ENCODE data around the gene PDILT.
"Not testable (repeated sequence)": the region's sequence is repeated elsewhere in the genome, so short reads cannot be mapped to it uniquely, and the experiment has no call there.

The PDILT gene

DNA sequence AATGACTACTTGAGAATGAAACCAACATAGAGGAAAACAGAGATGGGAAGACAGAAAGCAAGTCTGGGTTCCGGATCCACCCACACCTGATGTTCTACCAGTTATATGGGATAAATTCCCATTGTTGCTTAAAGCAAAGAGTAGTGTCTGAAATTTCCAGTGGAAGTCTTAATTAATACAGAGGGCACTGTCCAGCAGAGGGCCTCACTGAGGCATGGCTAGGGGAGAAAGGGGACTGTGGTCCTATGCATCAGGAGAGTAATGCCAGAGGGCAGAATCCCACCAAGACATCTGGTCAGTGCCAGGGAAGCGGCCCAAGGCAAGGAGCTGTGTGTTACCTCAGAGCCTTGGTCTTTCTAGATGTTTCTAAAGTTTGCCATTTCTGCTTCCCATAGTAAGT lies 44.5 kb downstream of the PDILT start:
- peak; percentile 16 for DNase-seq

DNA sequence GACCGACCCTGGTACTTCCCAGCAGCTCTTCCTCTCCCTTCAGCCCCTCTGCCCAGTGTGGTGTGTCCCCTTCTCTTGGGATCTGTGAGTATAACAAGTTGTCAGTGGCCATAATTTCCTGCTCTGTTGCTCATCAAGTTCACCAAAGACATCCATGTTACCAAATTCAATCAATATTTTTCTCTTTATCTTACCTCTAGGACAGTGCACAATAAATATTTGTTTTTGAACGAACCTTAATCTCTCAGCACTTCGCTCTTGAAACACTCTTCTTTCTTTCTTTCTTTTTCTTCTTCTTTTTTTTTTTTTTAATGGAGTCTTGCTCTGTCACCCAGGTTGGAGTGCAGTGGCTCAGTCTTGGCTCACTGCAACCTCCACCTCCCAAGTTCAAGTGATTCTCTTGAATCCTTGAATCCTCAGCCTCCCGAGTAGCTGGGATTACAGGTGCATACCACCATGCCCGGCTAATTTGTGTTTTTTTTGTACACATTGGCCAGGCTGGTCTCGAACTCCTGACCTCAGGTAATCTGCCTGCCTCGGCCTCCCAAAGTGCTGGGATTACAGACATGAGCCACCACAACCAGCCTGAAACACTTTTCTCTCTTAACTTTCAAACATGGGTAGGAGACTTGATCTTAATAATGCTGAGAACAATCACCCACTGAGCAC lies 49.3 kb downstream of the PDILT start:
- no peak for DNase-seq

DNA sequence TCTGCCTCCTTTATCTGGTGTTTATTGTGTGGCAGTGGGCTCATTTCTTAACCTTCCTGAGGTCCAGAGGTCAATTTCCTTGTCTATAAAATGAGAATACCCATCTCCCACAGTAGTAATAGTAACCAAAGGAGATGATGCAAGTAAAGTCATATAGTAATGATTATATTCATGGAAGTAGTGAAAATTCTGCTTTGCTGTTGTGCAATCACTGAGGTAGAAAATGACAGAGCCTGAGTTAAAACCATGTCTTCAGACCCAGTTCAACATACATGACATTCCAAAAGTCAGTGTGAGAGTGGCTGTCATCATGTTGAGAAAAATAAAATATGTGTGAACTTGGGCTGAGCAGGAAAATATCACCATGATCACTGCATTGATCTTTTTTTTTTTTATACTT lies 51.2 kb downstream of the PDILT start:
- DNase-seq: no peak

DNA sequence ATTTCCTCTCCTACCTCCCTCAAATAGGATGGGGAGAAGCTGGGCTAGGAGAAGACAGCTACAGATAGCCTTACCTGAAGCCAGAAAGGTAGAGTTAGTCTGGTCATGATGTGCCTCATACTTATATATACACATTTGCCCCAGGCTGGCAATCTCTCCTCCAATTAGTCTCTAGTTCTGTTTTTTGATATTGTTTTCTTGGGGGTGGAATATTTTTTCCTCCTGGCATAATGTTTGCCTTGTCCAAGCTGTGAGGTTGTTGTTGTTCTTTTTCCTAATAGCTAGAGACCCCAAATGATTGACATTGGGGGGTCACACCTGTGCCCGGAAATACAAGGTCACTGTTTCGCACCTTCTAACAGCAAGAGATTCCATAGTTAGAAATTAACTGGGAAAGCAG lies 51.9 kb downstream of the PDILT start, which contains the start of gene UMOD:
Gene UMOD (minus strand): TSS at position 101 of the 400 bp plus-strand sequence. CDS start 1,978 bp downstream, outside the sequence.
- DNase-seq: no peak

DNA sequence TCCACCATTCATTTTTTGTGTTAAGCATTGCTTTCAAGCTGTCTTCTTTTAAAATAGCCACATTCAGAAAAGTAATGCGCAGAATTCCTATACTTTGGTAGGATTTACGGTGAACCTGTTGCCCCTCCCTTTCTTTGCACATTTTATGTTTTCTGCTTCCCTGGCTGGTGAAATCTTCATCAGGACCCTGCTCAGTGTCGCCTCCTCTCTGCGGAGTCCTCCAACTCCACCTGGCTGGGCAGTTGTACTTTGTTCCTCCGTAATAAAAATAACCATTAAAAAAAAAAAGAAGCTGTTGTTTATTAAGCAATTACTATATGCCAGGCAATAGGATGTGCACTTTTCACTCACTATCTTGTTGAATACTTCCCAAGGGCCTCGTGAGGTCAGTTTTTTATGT lies 54.9 kb downstream of the PDILT start:
- DNase-seq: no peak

DNA sequence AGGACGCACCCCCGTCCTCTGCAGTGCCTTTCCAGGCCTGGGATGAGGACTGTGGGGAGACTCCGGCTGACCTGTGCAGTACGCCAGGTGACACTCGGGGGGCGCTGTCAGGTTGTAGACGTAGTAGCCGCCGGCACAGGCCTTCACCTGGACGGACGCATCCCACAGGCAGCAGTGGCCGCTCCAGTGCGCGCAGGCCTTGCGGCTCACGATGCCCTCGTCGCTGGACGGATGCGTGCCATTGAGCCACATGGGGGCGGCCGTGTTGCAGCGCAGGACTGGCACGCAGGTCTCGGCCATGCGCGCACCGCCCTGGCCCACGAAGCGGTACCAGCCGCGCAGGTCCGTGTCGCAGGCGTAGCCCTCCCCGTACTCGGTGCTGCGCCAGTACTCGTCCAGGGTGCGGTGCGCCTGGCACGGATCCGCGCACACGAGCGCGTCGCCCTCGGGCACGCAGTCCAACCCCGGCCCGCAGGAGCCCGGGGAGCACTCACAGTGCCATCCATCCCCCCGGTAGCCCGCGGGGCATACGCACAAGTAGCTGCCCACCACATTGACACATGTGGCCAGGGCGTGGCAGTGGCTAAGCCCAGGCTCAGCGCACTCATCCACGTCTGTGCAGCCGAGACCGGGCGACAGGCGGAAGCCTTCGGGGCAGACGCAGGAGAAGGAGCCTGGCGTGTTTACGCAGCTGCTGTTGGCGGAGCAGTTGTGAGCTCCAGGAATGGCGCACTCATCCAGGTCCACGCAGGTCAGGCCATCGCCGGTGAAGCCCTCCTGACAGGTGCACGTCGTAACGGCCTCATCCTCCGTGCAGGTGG lies 56.0 kb downstream of the PDILT start:
- DNase-seq: no peak

DNA sequence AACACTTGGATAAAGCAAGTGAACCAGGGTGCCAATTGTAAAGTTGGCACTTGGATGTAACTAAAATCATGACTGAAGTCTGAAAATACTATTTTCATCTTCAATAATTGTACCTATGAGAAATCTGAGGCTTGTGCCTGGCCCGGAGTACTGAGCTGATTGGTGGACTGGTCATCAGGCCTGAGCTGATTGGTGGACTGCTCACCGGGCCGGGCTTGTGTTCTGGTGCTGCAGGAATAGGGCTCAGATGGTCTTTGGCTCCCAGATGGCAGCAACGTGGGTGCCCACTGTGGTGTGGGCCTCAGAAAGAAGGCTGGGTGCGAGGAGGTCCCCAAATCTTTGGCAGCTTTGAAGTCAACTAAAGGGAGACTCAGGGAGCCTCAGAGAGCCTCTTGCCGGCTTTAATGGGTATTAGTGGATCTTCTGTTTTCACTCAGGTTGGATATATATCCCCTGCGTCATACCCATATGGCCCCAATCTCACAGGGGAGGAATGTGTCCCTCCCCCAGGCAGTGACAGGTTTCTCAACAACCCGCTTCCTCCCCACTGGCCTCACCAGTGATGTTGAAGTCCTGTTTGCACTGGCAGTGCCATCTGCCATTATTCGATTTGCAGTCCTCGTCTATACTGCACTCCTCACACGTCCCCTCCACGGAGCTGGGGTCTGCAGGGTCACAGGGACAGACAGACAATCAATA lies 56.7 kb downstream of the PDILT start:
- no peak for DNase-seq

DNA sequence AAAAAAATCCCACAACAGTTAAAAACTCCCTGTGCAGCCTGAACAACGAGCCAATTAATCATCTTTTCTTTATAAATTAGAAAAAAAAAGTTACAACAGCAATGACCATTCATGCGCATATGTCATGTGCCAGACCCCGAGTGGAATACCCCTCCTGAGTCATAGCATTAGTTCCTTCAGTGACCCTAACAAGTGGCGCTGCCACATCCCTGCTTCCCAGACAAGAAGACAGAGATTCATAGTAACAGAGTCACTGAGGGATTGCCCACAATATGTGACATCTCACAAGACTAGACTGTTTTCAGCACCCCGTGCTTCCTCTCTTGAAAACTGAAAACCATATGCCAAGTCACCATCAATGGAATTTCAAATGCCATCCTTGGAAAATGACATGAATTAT lies 59.9 kb downstream of the PDILT start:
- no peak for DNase-seq

DNA sequence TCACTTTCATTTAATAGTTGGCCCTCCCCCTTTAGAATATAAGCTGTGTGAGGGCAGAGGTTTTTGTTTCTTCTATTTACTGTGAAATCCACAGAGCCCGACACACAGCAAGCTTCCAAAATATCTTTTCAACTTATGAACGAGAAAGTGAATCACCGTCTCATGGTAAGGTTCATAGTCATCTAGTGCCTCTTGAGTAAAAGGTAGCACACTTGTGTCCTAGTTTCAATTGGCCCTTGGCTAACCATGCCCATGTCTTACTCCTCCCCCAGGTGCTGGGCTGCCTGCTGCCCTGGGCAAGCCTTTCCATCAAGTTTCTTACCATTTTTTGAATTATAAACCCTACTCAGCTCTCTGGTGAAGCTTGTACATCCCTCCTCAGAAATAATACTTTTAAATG lies 64.8 kb downstream of the PDILT start:
- no peak for DNase-seq

DNA sequence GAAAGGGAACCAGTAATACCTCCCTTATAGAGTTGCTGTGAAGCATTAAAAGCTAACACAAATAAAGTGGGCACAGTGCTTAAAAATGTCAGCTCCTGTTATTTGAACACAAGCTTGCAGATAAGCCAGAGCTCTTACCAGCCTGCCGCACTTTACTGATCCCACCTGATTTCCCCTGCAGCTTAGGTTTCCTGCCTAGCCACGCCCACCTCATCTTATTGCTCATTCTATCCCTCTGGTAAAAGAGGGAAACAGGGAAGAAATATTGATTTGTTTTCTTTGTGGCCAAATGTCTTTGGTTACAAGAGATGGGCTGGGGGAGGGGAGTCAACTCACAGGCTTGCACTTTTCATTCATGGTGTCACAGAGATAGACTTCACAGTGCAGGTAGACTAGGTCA lies 67.6 kb downstream of the PDILT start:
- DNase-seq: no peak

DNA sequence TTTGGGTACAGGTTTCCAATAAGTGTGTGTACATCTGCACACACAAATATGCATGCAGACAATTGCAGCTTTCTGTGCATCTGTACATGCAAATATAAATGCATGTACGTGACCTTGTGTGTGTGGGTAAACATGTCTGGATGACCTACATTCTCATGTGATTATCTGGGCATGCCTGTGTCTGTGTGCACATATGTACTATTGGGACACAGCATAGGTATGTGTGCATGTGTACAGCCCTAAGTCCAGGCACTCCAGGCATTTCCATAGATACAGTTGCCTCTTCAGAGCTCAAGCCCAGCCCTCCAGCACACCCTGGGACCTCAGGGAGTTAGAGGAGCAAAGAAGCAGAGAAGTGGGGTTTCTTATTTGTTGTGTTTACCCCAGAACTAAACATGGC lies 70.1 kb downstream of the PDILT start:
- DNase-seq: no peak

DNA sequence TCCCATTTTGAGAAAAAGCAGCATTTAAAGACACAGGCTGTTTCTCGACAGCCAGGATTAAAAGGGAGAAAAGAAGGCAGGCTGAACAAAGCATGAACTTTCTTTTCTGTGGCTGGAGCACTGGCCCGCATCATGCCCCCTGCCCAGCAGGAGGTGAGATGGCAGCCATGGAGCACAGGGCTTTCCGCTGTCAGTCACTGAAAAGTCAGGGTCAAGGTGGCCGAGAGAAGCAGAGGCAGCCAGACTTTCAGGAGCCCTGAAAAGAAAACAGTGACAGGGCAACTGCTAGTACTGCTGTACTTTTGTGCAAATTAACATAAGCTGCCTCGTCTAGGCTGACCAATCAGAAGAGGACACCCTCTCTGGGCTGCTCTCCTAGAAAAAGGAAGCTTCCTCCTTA lies 71.4 kb downstream of the PDILT start:
- DNase-seq: no peak

DNA sequence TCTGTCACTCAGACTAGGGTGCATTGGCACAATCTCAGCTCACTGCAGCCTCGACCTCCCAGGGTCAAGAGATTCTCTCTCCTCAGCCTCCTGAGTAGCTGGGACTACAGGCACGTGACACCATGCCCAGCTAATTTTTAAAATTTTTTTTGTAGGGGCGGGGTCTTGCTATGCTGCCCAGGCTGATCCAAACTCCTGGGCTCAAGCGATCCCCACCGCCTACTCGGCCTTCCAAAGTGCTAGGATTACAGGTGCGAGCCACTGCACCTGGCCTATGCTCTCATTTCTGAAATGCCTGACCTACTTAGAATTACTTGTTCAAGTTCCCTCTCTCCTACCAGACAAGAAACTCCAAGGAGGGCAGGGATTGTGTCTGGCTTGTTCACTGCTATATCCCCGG lies 72.1 kb downstream of the PDILT start:
- no peak for DNase-seq

DNA sequence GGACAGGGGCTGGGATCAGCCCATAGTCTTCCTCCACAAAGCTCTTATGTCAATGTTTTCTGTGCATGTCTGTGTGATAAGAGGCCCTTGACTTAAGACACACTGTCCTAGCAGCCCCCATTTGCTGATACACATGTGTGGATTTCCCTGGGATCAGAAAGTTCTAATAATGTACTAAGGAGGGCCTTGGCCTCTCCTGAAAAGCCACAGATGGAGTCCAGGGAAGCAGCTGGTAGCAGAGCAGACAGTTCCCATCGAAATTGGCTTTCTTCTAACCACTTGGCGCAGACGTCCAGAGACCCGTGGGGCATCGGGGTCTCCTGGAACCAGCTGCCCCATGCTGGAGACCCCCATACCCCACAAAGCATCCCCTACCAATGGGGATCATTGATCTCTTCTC lies 72.9 kb downstream of the PDILT start:
- DNase-seq: no peak

DNA sequence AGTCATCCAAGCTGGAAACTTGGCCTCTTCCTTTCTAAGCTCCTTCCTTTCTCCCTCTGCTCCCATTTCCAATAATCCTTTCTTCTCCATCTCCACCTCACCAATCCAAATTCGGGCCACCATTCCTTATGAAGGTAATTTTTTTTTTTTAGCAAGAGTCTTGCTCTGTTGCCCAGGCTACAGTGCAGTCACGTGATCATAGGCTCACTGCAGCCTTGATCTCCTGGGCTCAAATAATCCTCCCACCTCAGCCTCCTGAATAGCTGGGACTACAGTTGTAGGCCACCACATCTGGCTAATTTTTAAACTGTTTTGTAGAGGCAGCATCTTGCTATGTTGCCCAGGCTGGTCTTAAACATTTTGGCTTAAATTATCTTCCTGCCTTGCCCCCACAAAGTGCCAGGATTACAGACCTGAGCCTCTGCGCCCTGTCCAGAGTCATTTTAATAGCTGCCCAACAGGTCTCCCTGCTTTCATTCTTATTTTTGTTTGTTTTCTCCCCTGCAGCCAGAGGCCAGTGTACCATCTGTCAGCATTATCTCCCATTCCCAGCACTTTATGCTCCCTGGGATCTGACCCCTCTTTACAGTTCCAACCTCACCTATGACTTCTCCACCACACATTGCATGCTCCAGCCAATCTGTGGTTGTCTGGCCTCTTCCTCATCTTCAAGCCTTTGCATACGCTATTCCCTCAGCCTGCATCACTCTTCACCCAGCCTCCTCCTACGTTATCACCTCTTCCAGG lies 75.0 kb downstream of the PDILT start:
- DNase-seq: no peak

DNA sequence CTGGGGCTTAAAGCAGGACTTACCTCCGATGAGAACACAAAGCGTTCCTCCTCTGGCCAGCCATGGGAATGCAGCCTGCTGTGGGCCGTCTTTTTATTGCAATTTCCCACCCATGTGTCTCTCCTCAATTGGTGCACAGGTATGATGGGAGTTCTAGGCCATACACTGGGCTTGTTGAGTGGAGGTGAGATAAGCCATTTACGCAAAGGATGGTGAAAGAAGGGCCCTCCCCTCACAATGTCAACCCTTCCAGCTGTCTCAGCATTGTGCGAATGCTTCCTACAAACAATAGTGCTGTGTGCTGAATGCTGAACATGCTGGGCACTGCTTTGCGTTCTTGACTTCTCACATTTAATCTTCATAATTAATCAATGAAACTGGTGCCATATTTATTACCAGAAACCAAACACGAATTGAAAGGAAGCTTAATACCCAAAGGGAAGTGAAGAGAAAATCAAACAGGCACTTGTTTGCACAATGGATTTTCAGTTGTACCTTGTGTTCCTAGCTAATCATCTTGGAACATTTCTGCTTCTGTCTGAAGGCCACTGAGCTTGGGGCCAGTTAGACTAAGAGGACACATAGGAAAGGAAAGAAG lies 77.0 kb downstream of the PDILT start, which contains the start of gene GP2:
Gene GP2 (minus strand): TSS at position 70 of the 598 bp plus-strand sequence. CDS start 1,082 bp downstream, outside the sequence.
- no peak for DNase-seq

DNA sequence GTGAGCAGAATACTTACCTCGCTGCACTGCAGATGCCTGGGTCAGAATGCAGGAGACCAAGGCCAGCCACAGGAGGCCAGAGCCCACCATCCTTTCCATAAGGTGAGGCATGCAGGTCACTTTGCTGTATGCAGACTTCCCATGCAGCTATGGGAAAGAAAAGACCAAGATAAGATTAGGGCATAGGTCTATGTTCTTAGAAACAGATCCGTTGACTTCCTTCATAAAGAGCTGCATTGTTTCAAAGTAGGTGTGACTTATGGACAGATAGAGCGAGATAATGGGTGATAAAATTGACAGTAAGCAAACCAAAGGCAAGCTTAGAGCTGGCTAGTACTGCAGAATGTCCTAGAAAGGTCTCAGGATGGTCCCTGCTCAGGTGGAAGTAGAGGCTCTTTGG lies 78.2 kb downstream of the PDILT start:
- no peak for DNase-seq

DNA sequence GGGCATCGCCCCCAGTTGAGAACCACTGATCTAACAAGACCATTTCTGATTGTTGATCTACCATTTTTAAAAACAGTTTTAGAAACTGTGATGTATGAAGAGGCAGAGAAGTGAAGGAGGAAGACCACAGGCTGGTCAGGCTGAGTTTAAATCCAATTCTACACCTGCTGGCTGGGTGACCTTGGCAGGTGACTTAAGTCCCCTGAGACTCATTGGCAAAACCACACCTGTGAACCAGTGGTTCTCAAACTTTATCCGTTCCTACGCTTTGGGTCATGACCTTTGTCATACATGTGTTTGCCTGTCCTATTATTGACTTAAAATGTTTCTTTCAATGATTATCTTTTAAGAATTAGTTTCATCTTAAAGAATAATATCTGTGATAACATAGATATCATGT lies 79.5 kb downstream of the PDILT start:
- DNase-seq: no peak

DNA sequence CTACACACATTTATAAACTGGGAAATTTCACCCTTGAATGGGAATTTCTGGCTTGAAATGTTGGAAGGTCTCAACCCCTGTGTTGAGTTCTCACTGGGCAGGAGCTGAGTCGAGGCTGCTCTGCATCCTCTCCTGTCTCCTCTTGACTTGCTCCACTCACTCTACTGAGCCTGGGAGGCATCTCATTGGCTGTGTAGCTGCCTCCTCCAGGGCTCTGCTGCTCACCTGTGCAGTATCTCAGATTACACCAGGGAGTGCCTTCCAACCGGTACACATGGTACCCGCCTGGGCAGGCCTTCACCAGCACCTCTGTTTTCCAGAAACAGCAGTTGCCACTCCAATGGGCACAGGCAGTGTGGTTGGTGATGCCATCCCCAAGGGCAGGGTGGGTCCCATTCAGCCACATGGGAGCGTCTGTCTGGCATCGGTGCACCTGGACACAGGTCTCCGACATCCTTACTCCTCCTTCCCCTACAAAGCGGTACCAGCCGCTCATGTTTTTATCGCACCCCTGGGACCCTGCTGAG lies 80.9 kb downstream of the PDILT start:
- DNase-seq: no peak

DNA sequence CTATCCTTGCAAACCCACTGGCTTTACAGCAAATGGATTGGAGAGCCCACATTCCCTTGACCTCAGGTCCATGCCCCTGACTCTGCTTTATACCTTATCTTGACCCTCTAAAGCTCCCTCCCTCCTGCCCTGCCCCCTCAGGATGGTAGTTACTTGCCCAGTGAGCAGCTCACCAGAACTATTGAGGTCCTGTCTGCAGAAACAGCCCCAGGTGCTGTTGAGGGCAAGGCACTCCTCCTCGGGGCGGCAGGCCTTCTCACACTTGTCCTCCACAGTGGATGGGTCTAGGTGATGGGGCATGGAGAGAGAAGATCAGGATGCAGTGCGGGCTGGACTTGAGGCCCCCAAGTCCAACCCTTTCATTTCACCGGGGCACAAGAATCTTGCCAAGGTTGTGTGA lies 81.8 kb downstream of the PDILT start:
- no peak for DNase-seq

DNA sequence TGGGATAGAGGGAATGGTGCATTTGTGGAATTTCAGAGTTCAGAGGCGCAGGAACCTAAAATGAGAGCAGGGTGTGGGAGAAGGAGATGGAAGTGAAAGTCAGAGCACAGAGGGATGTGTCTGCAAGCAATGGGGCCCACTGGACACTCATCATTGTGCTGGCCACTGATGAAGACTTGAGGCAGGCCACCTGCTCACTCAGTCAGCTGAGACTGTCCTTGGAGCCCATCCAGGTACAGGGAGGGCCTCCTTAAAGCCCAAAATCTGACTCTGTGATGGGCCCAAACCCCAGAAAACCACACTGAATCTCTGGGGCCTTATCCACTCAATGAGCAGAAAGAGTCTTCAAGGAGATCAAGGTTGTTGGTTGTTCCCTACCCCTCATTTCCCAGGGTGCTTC lies 82.9 kb downstream of the PDILT start:
- no peak for DNase-seq

DNA sequence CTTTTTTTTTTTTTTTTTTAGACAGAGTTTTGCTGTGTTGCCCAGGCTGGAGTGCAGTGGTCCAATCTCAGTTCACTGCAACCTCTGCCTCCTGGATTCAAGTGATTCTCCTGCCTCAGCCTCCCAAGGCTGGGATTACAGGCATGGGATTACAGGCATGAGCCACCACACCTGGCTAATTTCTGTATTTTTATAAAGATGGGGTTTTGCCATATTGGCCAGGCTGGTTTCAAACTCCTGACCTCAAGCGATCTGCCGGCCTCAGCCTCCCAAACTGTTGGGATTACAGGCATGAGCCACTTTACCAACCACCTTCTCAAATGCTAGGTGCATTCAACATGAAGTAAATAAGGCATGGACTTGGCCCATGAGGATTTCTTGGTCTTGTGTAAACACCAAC lies 83.5 kb downstream of the PDILT start:
- DNase-seq: not testable (repeated sequence)
